Measurements from ENCODE around the gene RSBN1. TPM values are rescaled to one million over a fixed set of nuclear protein-coding genes. Genes with fewer than 3 reads are reported as not detected.
A peak's percentile ranks its signal among the peaks of the same experiment; 100 is the strongest.

Gene RSBN1
- total RNA-seq, 4 donors from 2014 or later = 18.2 to 37.6 (median 24.5) TPM

GRCh38 chr1:113765306-113766230 is 46.7 kb downstream of the RSBN1 start:
- H3K4me3 ChIP-seq (ENCODE audit: low read depth, poor library complexity, severe bottlenecking) = no peak overlapping the region
- TF ChIP-seq POLR2A (IDR thresholded peaks at IDR 0.05) = no peak
- TF ChIP-seq, protein P1, sequence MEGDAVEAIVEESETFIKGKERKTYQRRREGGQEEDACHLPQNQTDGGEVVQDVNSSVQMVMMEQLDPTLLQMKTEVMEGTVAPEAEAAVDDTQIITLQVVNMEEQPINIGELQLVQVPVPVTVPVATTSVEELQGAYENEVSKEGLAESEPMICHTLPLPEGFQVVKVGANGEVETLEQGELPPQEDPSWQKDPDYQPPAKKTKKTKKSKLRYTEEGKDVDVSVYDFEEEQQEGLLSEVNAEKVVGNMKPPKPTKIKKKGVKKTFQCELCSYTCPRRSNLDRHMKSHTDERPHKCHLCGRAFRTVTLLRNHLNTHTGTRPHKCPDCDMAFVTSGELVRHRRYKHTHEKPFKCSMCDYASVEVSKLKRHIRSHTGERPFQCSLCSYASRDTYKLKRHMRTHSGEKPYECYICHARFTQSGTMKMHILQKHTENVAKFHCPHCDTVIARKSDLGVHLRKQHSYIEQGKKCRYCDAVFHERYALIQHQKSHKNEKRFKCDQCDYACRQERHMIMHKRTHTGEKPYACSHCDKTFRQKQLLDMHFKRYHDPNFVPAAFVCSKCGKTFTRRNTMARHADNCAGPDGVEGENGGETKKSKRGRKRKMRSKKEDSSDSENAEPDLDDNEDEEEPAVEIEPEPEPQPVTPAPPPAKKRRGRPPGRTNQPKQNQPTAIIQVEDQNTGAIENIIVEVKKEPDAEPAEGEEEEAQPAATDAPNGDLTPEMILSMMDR (IDR thresholded peaks at IDR 0.05) = no peak
- WGBS, 2 donors = 91% methylated on average over 2 of the region's 2 CpGs
- intact Hi-C loops (cut with DNase I; ENCODE audit: low total_unique reads) = no loop called here
- no peak for DNase-seq (ENCODE audit: low spot score in 2 of 2)

GRCh38 chr1:113763661-113764060 is 48.6 kb downstream of the RSBN1 start:
- 93 to 95% methylated on average over 2 of the region's 2 CpGs for WGBS, 2 donors
- no peak for DNase-seq (ENCODE audit: low spot score in 2 of 2)
- no peak overlapping the region for H3K4me3 ChIP-seq (ENCODE audit: low read depth, poor library complexity, severe bottlenecking)
- no peak for TF ChIP-seq POLR2A (IDR thresholded peaks at IDR 0.05)
- TF ChIP-seq, protein P1 (IDR thresholded peaks at IDR 0.05) = no peak
- intact Hi-C loops (cut with DNase I; ENCODE audit: low total_unique reads) = no loop called here

- TF ChIP-seq, protein P1 (IDR thresholded peaks at IDR 0.05) = no peak
- TF ChIP-seq POLR2A (IDR thresholded peaks at IDR 0.05) = no peak
- no peak overlapping the region for H3K4me3 ChIP-seq (ENCODE audit: low read depth, poor library complexity, severe bottlenecking)
- intact Hi-C loops (cut with DNase I; ENCODE audit: low total_unique reads) = no loop called here
- 90 to 91% methylated on average over 3 of the region's 3 CpGs for WGBS, 2 donors
- DNase-seq (ENCODE audit: low spot score in 2 of 2) = no peak
Observed at GRCh38 chr1:113761937-113762336, 50.3 kb downstream of the RSBN1 start.

GRCh38 chr1:113760102-113761080 is 51.9 kb downstream of the RSBN1 start:
- intact Hi-C loops (cut with DNase I; ENCODE audit: low total_unique reads) = no loop called here
- DNase-seq (ENCODE audit: low spot score in 2 of 2) = no peak
- 74 to 80% methylated on average over 23 of the region's 23 CpGs for WGBS, 2 donors
- no peak overlapping the region for H3K4me3 ChIP-seq (ENCODE audit: low read depth, poor library complexity, severe bottlenecking)
- TF ChIP-seq POLR2A (IDR thresholded peaks at IDR 0.05) = no peak
- TF ChIP-seq, protein P1 (IDR thresholded peaks at IDR 0.05) = no peak

GRCh38 chr1:113759333-113760101 is 52.8 kb downstream of the RSBN1 start, which contains the start of gene PHTF1:
Gene PHTF1, minus strand, starts transcription at chr1:113759486. Its CDS starts 783 bp downstream, at chr1:113758703.
- peak; percentile 58 to 94 for DNase-seq (ENCODE audit: low spot score in 2 of 2)
- TF ChIP-seq, protein P1 (IDR thresholded peaks at IDR 0.05) = no peak
- no peak for TF ChIP-seq POLR2A (IDR thresholded peaks at IDR 0.05)
- peak within 1 kb of the TSS; percentile 91 for H3K4me3 ChIP-seq (ENCODE audit: low read depth, poor library complexity, severe bottlenecking)
- intact Hi-C loops (cut with DNase I; ENCODE audit: low total_unique reads) = no loop called here
- 1 to 3% methylated on average over 26 to 46 of the region's 47 CpGs for WGBS, 2 donors

Data from lower leg skin (tissue), 4 donors.